HCT116 (cell line): ENCODE data around the gene TNRC6A. TPM values are rescaled to one million over a fixed set of nuclear protein-coding genes. Genes with fewer than 3 reads are reported as not detected.

ENCODE experiments used
- ATAC-seq: fragments of 200-7000 bp; cut with Tn5 transposase; 2 replicates; pipeline ENCODE4 v1.9.1; 2020; ENCODE audit warnings: mild to moderate bottlenecking, moderate library complexity
- BruUV-seq: library from RNA; stranded (reverse); fragments of 400-500 nt; replicated peaks from 2 replicates; lab custom pipeline; 2021; lab: Mats Ljungman, UMichigan
- CTCF ChIA-PET: fragments of 300-600 bp; sonication (Branson Sonifier 250); formaldehyde crosslinking; loops from one replicate; lab custom pipeline; 2021; ENCODE audit warnings: antibody characterized with exemption; lab: Charles Lee
- POLR2A ChIA-PET: fragments of 300-600, 350-600 bp; sonication (Branson Sonifier 250); formaldehyde crosslinking; loops from one replicate; lab custom pipeline; 2021; ENCODE audit warnings: antibody characterized with exemption; lab: Charles Lee
- RAD21 ChIA-PET, 2 experiments: fragments of 300-600 bp; sonication (Branson Sonifier 250); formaldehyde crosslinking; loops; one replicate each; lab custom pipeline; 2023; ENCODE audit warnings: low total read pairs in 2 of 2; ENCODE audit not compliant: uncharacterized antibody in 2 of 2, unreplicated experiment in 2 of 2, low non-redundant PET in 1 of 2; lab: Charles Lee
- DNase-seq: peaks from one replicate; pipeline ENCODE4 v3.0.0-alpha.2; 2010; ENCODE audit warnings: low read depth, low spot score
- H2AFZ ChIP-seq: fragments of 200-600 bp; shearing (Covaris generic), sonication (generic); 2 replicates; pipeline ENCODE4 v1.6.1; 2017; ENCODE audit warnings: low read depth, mixed run types, mixed read lengths, antibody characterized with exemption, low read length; ENCODE audit not compliant: poor library complexity, severe bottlenecking
- H3K27ac ChIP-seq: 2 replicates; pipeline ENCODE4 v1.5.1; 2012; ENCODE audit warnings: low read depth, low read length
- H3K27me3 ChIP-seq: fragments of 200-600 bp; sonication (generic); 2 replicates; pipeline ENCODE4 v1.6.1; 2016; ENCODE audit warnings: mixed run types, low read length, mixed read lengths; ENCODE audit not compliant: insufficient read depth
- H3K36me3 ChIP-seq, 2 experiments: fragments of 200-500 bp in 1 of 2; fragments of 200-600 bp in 1 of 2; sonication (Bioruptor generic) in 1 of 2; sonication (generic) in 1 of 2; 2 replicates each; pipeline versions ENCODE4 v1.5.1 to v1.6.1; 2014 to 2016; ENCODE audit warnings: low read length in 2 of 2, inconsistent platforms in 1 of 2, mixed read lengths in 1 of 2, mixed run types in 1 of 2; ENCODE audit not compliant: insufficient read depth in 2 of 2, control insufficient read depth in 1 of 2
- H3K4me1 ChIP-seq, 2 experiments: fragments of 200-600 bp in 1 of 2; sonication (generic) in 1 of 2; 2 replicates each; pipeline versions ENCODE4 v1.5.1 to v1.6.1; 2012 to 2017; ENCODE audit warnings: low read length in 2 of 2, inconsistent platforms in 1 of 2, mild to moderate bottlenecking in 1 of 2, mixed read lengths in 1 of 2, mixed run types in 1 of 2, moderate library complexity in 1 of 2; ENCODE audit not compliant: insufficient read depth in 2 of 2, control insufficient read depth in 1 of 2
- H3K4me2 ChIP-seq: fragments of 200-600 bp; sonication (generic); 2 replicates; pipeline ENCODE4 v1.6.1; 2017; ENCODE audit warnings: mixed run types, low read length, mixed read lengths
- H3K4me3 ChIP-seq, 2 experiments: fragments of 200-600 bp in 1 of 2; sonication (generic) in 1 of 2; replicated peaks in 1 of 2; 2 replicates each; pipeline ENCODE4 v1.5.1; 2011 to 2016; ENCODE audit warnings: low read length in 2 of 2, control low read depth in 1 of 2, low read depth in 1 of 2, mild to moderate bottlenecking in 1 of 2, mixed read lengths in 1 of 2, mixed run types in 1 of 2
- H3K79me2 ChIP-seq: fragments of 200-600 bp; sonication (generic); 2 replicates; pipeline ENCODE4 v1.6.1; 2017; ENCODE audit warnings: mild to moderate bottlenecking, mixed run types, low read length, moderate library complexity, mixed read lengths; ENCODE audit not compliant: insufficient read depth
- H3K9ac ChIP-seq: fragments of 200-600 bp; sonication (generic); 2 replicates; pipeline ENCODE4 v1.6.1; 2016; ENCODE audit warnings: low read length, mixed read lengths
- H3K9me2 ChIP-seq: fragments of 200-600 bp; sonication (generic), shearing (Covaris generic); 2 replicates; pipeline ENCODE4 v1.6.1; 2017; ENCODE audit warnings: mixed run types, mild to moderate bottlenecking, moderate library complexity; ENCODE audit not compliant: insufficient read depth
- H3K9me3 ChIP-seq, 2 experiments: fragments of 200-500 bp in 1 of 2; fragments of 200-600 bp in 1 of 2; sonication (Bioruptor generic) in 1 of 2; sonication (generic) in 1 of 2; 2 replicates each; pipeline ENCODE4 v1.6.1; 2014 to 2017; ENCODE audit warnings: low read length in 2 of 2, mixed read lengths in 2 of 2, inconsistent platforms in 1 of 2, low read depth in 1 of 2, mild to moderate bottlenecking in 1 of 2, mixed run types in 1 of 2, moderate library complexity in 1 of 2; ENCODE audit not compliant: control insufficient read depth in 1 of 2, insufficient read depth in 1 of 2
- H4K20me1 ChIP-seq: fragments of 200-600 bp; sonication (generic), shearing (Covaris generic); 2 replicates; pipeline ENCODE4 v1.6.1; 2017; ENCODE audit warnings: mixed run types, mild to moderate bottlenecking, moderate library complexity; ENCODE audit not compliant: insufficient read depth
- CBX3 ChIP-seq: IDR thresholded peaks from 2 replicates; pipeline ENCODE4 v1.6.1; 2012; ENCODE audit warnings: low read depth
- EGR1 ChIP-seq: IDR thresholded peaks from 2 replicates; pipeline ENCODE4 v1.6.1; 2012; ENCODE audit warnings: low read depth
- ELF1 ChIP-seq: IDR thresholded peaks from 2 replicates; pipeline ENCODE4 v1.6.1; 2012; ENCODE audit warnings: low read depth, borderline replicate concordance
- EZH2phosphoT487 ChIP-seq: fragments of 200-600 bp; IDR thresholded peaks from 2 replicates; pipeline ENCODE4 v1.6.1; 2018; ENCODE audit warnings: antibody characterized with exemption, borderline replicate concordance
- JUND ChIP-seq: IDR thresholded peaks from 2 replicates; pipeline ENCODE4 v1.6.1; 2012
- POLR2AphosphoS5 ChIP-seq: IDR thresholded peaks from 2 replicates; pipeline ENCODE4 v1.6.1; 2011; ENCODE audit warnings: mild to moderate bottlenecking, low read depth, low read length, moderate library complexity
- RAD21 ChIP-seq: IDR thresholded peaks from 2 replicates; pipeline ENCODE4 v1.6.1; 2012; ENCODE audit warnings: low read depth, mild to moderate bottlenecking
- SRF ChIP-seq: IDR thresholded peaks from 2 replicates; pipeline ENCODE4 v1.6.1; 2012; ENCODE audit warnings: low read depth
- ZNF274 ChIP-seq: fragments of 200-500 bp; sonication (Bioruptor generic); IDR thresholded peaks from 2 replicates; pipeline ENCODE4 v1.6.1; 2014; ENCODE audit warnings: mild to moderate bottlenecking, low read depth, low read length, inconsistent platforms
- intact Hi-C: fragments of 100-400 bp; cut with micrococcal nuclease; formaldehyde crosslinking; loops from 2 replicates; pipeline ENCODE4 v1.10.0; 2022
- total RNA-seq: library from RNA; stranded (reverse); gene quantifications from one replicate; pipeline ENCODE4 v1.2.1, GENCODE V29; 2021; ENCODE audit not compliant: unreplicated experiment
- TF ChIP-seq, protein P1 (sequence below), 3 experiments: fragments of 200-600 bp in 1 of 3; sonication (generic) in 1 of 3; IDR thresholded peaks in 2 of 3; conservative IDR thresholded peaks in 1 of 3; 2 replicates each; pipeline ENCODE4 v1.5.1; 2012 to 2017; ENCODE audit warnings: low read depth in 2 of 3, low read length in 2 of 3, antibody characterized with exemption in 1 of 3, borderline replicate concordance in 1 of 3, control low read depth in 1 of 3, mild to moderate bottlenecking in 1 of 3, mixed read lengths in 1 of 3, mixed run types in 1 of 3, moderate library complexity in 1 of 3; ENCODE audit not compliant: insufficient read depth in 1 of 3
- TF ChIP-seq, protein P2 (sequence below): IDR thresholded peaks from 2 replicates; pipeline ENCODE4 v1.6.1; 2012; ENCODE audit warnings: low read depth
- TF ChIP-seq, protein P3 (sequence below): IDR thresholded peaks from 2 replicates; pipeline ENCODE4 v1.6.1; 2012

The TNRC6A gene
- total RNA-seq, 1 experiment from 2014 or later, result 37.0 TPM

DNA sequence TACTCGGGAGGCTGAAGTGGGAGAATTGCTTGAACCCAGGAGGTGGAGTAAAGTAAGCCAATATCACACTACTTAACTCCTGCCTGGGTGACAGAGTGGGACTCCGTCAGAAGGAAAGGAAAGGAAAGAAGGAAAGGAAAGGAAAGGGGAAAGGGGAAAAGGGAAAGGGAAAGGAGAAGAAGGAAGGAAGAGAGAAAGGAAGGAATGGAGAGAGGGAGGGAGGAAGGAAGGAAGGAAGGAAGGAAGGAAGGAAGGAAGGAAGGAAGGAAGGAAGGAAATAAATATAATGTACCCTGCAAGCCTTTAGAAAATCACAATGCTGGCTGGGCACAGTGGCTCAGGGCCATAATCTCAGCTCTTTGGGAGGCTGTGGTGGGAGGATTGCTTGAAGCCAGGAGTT lies 143.6 kb downstream of the TNRC6A start:
- Histone ChIP-seq H4K20me1 (no peaks in the 10 kb centered on the region), H3K9me3 (no peaks in the 10 kb centered on the region), H3K4me1 (no peaks in the 10 kb centered on the region), H3K9ac (no peak overlapping the region), H3K79me2 (no peaks in the 10 kb centered on the region), H2AFZ (no peak overlapping the region), H3K36me3 (no peaks in the 10 kb centered on the region), H3K4me3 (no peak overlapping the region), H3K4me2 (no peak overlapping the region), H3K27ac (no peak overlapping the region), H3K9me2 (no peaks in the 10 kb centered on the region), H3K27me3 (no peaks in the 10 kb centered on the region)
- TF ChIP-seq, protein P1, sequence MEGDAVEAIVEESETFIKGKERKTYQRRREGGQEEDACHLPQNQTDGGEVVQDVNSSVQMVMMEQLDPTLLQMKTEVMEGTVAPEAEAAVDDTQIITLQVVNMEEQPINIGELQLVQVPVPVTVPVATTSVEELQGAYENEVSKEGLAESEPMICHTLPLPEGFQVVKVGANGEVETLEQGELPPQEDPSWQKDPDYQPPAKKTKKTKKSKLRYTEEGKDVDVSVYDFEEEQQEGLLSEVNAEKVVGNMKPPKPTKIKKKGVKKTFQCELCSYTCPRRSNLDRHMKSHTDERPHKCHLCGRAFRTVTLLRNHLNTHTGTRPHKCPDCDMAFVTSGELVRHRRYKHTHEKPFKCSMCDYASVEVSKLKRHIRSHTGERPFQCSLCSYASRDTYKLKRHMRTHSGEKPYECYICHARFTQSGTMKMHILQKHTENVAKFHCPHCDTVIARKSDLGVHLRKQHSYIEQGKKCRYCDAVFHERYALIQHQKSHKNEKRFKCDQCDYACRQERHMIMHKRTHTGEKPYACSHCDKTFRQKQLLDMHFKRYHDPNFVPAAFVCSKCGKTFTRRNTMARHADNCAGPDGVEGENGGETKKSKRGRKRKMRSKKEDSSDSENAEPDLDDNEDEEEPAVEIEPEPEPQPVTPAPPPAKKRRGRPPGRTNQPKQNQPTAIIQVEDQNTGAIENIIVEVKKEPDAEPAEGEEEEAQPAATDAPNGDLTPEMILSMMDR (IDR thresholded peaks at IDR 0.05 in 2 of 3, conservative IDR thresholded peaks at IDR 0.05 in 1 of 3; ENCODE audit: borderline replicate concordance in 1 of 3, insufficient read depth in 1 of 3, low read depth in 2 of 3, low read length in 2 of 3), result no peak
- no peak for TF ChIP-seq CBX3
- no peak for TF ChIP-seq EGR1
- ChIA-PET CTCF (no interaction called here), POLR2A (no interaction called here), RAD21 (no interaction called here)
- ATAC-seq (no peak), DNase-seq (no peak)
- BruUV-seq, result no TSS peak
- intact Hi-C loops, result no loop called here

DNA sequence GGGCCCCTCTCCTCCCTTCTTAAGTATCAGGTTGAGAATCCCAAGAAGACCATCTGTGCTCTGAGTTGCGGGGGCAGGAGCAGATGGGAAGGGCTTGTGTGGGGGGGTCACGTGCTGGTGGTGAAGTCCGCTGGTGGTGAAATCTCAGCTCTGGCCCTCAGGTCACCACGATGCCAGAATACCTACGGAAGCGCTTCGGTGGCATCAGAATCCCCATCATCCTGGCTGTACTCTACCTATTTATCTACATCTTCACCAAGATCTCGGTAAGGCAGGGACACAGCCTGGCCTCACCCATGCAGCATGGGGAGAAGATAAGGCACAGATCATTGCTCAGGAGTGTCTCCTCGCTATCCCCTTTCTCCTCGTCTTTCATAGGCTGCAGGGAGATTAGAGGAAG lies 146.0 kb downstream of the TNRC6A start:
- Histone ChIP-seq H2AFZ (no peak overlapping the region), H3K4me2 (no peak overlapping the region), H4K20me1 (no peaks in the 10 kb centered on the region), H3K27ac (no peak overlapping the region), H3K9me3 (no peaks in the 10 kb centered on the region), H3K4me3 (no peak overlapping the region), H3K4me1 (no peaks in the 10 kb centered on the region), H3K27me3 (no peaks in the 10 kb centered on the region), H3K9me2 (no peaks in the 10 kb centered on the region), H3K9ac (no peak overlapping the region), H3K79me2 (no peaks in the 10 kb centered on the region), H3K36me3 (no peaks in the 10 kb centered on the region)
- BruUV-seq, result no TSS peak
- ChIA-PET POLR2A (no interaction called here), CTCF (no interaction called here), RAD21 (no interaction called here)
- intact Hi-C loops, result no loop called here
- DNase-seq (no peak), ATAC-seq (no peak)
- no peak for TF ChIP-seq EZH2phosphoT487
- TF ChIP-seq JUND, result no peak
- TF ChIP-seq ELF1, result no peak
- no peak for TF ChIP-seq POLR2AphosphoS5
- TF ChIP-seq RAD21, result no peak
- TF ChIP-seq EGR1, result no peak
- TF ChIP-seq, protein P2, sequence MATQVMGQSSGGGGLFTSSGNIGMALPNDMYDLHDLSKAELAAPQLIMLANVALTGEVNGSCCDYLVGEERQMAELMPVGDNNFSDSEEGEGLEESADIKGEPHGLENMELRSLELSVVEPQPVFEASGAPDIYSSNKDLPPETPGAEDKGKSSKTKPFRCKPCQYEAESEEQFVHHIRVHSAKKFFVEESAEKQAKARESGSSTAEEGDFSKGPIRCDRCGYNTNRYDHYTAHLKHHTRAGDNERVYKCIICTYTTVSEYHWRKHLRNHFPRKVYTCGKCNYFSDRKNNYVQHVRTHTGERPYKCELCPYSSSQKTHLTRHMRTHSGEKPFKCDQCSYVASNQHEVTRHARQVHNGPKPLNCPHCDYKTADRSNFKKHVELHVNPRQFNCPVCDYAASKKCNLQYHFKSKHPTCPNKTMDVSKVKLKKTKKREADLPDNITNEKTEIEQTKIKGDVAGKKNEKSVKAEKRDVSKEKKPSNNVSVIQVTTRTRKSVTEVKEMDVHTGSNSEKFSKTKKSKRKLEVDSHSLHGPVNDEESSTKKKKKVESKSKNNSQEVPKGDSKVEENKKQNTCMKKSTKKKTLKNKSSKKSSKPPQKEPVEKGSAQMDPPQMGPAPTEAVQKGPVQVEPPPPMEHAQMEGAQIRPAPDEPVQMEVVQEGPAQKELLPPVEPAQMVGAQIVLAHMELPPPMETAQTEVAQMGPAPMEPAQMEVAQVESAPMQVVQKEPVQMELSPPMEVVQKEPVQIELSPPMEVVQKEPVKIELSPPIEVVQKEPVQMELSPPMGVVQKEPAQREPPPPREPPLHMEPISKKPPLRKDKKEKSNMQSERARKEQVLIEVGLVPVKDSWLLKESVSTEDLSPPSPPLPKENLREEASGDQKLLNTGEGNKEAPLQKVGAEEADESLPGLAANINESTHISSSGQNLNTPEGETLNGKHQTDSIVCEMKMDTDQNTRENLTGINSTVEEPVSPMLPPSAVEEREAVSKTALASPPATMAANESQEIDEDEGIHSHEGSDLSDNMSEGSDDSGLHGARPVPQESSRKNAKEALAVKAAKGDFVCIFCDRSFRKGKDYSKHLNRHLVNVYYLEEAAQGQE, result no peak
- TF ChIP-seq ZNF274, result no peak
- TF ChIP-seq, protein P3, sequence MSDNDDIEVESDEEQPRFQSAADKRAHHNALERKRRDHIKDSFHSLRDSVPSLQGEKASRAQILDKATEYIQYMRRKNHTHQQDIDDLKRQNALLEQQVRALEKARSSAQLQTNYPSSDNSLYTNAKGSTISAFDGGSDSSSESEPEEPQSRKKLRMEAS, result no peak
- TF ChIP-seq SRF, result no peak
- TF ChIP-seq, protein P1 (IDR thresholded peaks at IDR 0.05 in 2 of 3, conservative IDR thresholded peaks at IDR 0.05 in 1 of 3; ENCODE audit: borderline replicate concordance in 1 of 3, insufficient read depth in 1 of 3, low read depth in 2 of 3, low read length in 2 of 3), result no peak
